Measurements from ENCODE around the gene OR8D2.

DNA sequence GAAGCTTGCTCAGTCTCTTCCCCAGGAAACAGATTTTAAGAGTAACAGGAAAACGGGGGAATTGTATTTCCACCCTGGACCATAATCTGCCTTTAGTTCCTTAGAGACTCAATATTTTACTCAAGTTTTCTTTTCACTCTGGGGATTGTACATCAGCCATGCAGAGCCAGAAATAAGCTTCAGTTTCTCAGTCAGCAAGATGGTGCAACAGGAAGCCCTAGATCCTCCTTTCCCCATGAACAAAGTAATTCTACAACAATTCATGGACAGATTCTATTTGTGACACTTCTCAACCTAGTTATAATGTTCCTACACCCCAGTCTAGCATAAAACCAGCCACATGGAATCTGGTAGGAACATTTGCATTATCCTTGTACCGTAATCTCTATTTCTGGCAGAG, 39.6 kb upstream of the OR8D2 start:
- TF ChIP-seq, protein P1, sequence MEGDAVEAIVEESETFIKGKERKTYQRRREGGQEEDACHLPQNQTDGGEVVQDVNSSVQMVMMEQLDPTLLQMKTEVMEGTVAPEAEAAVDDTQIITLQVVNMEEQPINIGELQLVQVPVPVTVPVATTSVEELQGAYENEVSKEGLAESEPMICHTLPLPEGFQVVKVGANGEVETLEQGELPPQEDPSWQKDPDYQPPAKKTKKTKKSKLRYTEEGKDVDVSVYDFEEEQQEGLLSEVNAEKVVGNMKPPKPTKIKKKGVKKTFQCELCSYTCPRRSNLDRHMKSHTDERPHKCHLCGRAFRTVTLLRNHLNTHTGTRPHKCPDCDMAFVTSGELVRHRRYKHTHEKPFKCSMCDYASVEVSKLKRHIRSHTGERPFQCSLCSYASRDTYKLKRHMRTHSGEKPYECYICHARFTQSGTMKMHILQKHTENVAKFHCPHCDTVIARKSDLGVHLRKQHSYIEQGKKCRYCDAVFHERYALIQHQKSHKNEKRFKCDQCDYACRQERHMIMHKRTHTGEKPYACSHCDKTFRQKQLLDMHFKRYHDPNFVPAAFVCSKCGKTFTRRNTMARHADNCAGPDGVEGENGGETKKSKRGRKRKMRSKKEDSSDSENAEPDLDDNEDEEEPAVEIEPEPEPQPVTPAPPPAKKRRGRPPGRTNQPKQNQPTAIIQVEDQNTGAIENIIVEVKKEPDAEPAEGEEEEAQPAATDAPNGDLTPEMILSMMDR (conservative IDR thresholded peaks at IDR 0.05; ENCODE audit: low read depth, low read length): no peak
- TF ChIP-seq EZH2 (IDR thresholded peaks at IDR 0.05; ENCODE audit: borderline replicate concordance, low read depth, low read length, poor library complexity, severe bottlenecking): no peak
